GM21515 (cell line): ENCODE data around the gene ZNF407.

Source experiments
- ATAC-seq: cut with Tn5 transposase; IDR thresholded peaks from one replicate; pipeline ENCODE4 v1.9.1; 2021; ENCODE audit not compliant: unreplicated experiment

Gene ZNF407

GRCh38 chr18:74669136-74669798 is 71.6 kb downstream of the ZNF407 start:
- no peak for ATAC-seq

- ATAC-seq: no peak
These were observed 74.7 kb downstream of the ZNF407 start for GRCh38 chr18:74672371-74672770.

- ATAC-seq: no peak
These were observed 76.8 kb downstream of the ZNF407 start for GRCh38 chr18:74674487-74674886.

DNA sequence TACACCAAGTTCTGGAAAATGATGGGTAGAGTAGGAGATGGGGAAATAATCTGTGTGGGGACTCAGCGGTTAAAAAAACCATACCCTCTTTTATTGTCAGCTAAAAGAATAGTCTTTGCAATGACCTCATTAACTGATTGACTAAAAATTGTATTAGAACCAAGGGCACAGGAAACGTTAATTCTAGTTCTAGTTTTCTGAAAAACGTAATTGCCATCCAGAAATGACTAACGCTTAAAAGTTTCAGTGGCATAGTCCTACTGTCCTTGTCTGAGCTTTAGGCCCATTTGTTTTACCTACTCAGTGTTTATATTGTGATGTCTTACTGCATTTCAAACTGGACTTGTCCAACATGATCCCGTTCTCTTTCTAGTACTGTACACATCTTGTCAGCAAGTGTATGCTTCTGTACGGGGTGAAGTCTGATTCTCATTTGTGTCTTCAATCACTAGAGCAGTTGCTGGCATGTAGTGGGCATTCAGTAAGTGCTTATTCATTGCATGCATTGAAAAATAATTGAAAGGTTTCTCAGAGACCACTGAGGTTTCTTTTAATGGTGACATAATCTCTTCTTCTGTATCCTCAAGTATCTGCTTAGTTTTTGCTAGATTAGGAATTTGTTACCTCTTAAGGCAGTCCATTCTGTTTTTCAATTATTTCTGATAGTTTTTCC is 81.5 kb downstream of the ZNF407 start:
- peak; percentile 51 for ATAC-seq

DNA sequence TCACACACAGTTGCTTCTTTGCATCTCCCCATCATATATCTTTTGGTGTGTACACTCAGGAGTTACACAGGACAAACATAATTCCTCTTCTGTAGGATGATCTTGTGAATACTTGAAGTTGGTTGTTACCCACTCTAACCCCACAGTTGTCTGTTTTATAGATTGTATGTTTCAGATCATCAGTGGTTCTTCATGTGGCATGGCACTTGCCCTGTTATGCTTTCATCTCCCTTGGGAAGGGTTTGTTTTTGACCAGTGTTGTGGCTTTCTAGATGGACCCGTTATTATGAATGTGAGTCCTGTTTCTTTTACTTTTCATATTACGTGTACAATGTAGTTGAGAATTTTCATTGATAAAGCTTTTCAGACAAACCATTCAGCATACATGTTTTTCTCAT is 82.0 kb downstream of the ZNF407 start:
- no peak for ATAC-seq

DNA sequence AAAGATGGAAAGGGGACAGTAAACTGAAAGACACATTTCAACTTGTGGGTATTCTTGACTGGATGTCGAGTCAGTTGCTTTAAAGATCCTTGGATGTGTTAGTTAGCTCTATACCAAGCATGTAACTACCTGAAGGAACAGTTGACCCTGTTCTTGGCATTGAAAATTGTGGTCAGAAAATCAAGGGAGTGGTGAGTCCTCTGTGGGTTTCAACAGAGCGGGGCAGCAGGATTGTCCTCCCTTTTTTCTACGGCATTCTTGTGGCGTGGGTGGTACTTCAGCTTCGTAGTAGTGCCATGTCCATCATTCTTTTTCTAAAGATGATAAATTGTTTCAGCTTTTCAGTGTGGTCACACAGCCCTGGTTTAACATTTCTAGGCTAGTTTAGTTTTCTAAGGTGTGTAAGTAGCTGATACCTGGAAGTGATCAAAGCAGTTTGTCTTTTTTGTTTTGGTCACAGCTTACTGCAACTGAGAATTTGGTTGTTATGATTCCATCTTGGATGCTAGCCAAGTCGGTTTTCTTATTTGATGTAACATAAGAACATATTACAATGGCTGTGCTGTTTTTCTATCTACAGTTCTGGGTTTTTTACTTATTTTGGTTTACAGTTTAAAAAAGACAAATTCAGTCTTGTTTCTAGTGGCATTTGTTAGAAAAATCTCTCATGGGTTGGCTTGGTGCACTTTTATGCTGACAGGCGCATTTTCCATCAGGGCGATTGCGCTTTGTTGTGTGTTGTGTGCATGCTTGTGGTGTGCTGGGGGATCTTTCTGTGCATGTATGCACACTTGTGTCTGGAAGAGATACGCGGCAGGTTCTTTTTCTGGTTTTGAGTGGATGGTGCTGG is 84.7 kb downstream of the ZNF407 start:
- ATAC-seq: no peak

GRCh38 chr18:74682991-74683297 is 85.3 kb downstream of the ZNF407 start:
- no peak for ATAC-seq

DNA sequence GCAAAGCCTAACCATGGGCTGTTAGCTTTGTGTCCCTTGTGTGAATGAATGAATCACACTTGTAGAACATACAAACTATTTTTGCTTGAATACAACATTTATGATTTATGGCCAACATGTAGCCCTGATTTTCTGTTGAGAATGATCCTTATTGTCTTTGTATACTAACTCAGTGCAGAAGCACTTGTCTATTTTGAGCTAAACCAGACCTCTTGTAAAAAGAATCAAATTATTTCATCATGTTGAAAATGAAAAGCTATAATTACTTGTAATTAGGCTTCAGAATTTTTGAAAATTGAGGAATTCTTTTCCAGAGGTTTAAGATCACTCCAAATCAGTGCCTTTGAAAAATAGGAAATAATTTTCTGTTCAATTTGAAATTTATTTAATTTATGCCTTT is 85.9 kb downstream of the ZNF407 start:
- no peak for ATAC-seq

GRCh38 chr18:74689251-74689650 is 91.6 kb downstream of the ZNF407 start:
- ATAC-seq: no peak

DNA sequence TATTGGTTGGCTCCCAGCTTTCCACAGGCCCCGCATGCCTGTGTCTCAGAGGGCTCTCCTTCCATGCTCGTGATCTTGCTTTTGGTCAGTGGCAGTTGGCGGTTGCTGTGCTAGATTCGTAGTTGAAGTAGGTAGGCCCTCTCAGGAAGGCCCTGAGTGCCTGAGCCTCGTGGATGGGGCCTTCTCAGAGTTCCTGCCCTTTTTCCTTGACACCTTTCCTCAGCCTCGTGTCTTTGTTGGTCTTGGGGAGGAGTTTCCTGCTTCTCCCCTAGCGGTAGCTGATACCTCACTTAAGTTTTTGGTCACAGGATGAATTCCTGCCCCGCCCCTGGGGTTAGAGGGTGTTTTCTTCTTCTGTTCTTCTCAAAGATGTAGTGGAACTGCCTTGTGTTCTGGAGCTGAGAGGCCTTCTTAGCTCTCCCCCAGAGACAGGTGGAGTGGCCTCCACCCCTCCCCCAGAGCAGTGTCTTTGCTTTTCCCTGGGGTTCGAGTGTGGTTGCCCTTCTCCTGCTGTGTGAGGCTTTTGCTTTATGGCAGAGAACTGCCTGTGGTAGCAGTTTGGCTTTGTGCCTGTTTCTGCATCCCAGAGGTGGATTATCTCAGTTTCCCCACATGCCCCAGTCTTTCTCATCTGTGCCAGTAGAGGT is 94.8 kb downstream of the ZNF407 start:
- ATAC-seq: no peak

GRCh38 chr18:74694436-74694835 is 96.8 kb downstream of the ZNF407 start:
- ATAC-seq: no peak

DNA sequence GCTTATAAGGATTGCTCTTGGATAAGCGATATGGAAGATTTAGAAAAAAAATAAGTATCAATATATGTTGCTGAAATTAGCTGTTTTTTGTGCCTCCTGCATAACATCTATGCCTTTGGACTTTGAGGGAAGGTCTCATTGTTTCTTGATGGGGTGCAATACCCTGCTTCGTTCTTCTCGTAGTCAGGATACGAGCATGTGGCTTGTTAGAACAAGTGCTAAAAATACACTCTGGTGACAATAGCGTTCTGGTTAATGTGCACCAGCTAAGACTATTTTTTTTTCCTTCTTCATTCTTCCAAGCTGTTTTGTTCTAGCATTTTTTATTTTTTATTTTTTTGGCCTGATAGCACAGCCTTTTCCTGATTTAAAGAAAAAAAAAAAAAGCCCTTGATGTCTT is 97.5 kb downstream of the ZNF407 start:
- ATAC-seq: no peak

GRCh38 chr18:74698881-74699280 is 101.2 kb downstream of the ZNF407 start:
- ATAC-seq: no peak

- no peak for ATAC-seq
These were observed 101.8 kb downstream of the ZNF407 start for GRCh38 chr18:74699455-74699854.

- ATAC-seq: no peak
These were observed 105.3 kb downstream of the ZNF407 start for GRCh38 chr18:74702950-74703349.

- ATAC-seq: no peak
These were observed 110.5 kb downstream of the ZNF407 start for GRCh38 chr18:74708169-74708568.

GRCh38 chr18:74709452-74709851 is 111.8 kb downstream of the ZNF407 start:
- ATAC-seq: no peak

DNA sequence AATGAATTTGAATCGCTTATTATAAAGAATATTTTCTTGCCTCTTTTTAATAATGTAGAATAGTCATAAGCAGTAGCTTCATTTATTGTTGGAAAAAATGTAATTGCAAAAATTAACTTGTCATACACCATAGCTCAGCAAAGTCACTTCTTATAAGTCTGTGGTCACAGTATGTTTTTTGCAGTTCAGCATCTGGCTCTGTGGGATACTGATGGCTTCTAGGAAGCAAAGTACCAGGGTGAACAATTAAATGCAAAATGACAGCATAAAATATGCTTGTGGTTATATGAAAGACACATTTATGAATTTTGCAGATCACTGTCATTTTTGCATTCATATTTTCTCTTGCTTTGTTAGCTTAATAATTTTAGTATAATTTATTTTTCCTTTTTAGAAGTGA is 116.5 kb downstream of the ZNF407 start:
- no peak for ATAC-seq

DNA sequence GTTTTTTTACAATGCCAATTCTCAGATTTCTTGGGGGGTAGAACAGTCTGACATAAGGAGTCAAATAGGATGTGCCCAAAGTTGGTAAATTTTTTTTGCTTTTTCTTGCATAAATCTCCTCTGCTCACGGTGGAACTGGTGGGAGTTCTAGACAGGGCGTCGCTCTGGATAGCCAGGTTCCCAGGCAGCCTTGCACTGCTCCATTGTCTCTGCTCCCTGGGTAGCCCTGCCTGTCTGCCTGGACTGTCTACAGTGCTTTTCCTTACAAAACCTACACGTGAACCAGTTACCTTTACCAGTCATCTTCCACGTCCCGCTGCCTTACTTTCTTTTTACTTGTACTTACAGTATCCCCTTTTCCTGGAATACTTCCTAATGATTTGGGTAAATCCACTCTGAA is 117.1 kb downstream of the ZNF407 start:
- ATAC-seq: no peak

DNA sequence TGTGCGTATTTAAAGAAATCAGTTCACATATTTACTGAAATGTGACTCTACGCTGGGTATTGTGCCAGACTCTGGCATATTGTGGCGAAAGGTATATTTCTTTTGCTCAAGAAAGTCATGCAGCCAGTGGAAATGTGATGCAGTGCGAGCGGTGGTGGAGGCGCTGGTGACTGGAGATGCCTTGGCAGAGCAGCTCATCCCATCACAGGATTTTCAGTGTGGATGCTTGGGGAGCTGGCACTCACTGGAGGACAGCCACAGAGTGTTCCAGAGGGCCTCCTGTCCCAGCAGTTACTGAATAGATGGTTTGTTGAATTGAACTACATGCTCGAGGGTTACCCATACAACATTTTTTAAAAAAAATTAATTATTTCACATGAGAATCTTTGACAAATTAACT is 117.6 kb downstream of the ZNF407 start:
- no peak for ATAC-seq

GRCh38 chr18:74715865-74716712 is 118.4 kb downstream of the ZNF407 start:
- ATAC-seq: no peak
